HCT116 (cell line): ENCODE results near the gene MCC.

Experiments used
- JUND ChIP-seq: IDR thresholded peaks from 2 replicates; pipeline ENCODE4 v1.6.1; 2012
- SP1 ChIP-seq: IDR thresholded peaks from 2 replicates; pipeline ENCODE4 v1.6.1; 2012; ENCODE audit warnings: low read depth
- TF ChIP-seq, protein P1 (sequence below), 3 experiments: fragments of 200-600 bp in 1 of 3; sonication (generic) in 1 of 3; IDR thresholded peaks in 2 of 3; conservative IDR thresholded peaks in 1 of 3; 2 replicates each; pipeline ENCODE4 v1.5.1; 2012 to 2017; ENCODE audit warnings: low read depth in 2 of 3, low read length in 2 of 3, antibody characterized with exemption in 1 of 3, borderline replicate concordance in 1 of 3, control low read depth in 1 of 3, mild to moderate bottlenecking in 1 of 3, mixed read lengths in 1 of 3, mixed run types in 1 of 3, moderate library complexity in 1 of 3; ENCODE audit not compliant: insufficient read depth in 1 of 3

DNA sequence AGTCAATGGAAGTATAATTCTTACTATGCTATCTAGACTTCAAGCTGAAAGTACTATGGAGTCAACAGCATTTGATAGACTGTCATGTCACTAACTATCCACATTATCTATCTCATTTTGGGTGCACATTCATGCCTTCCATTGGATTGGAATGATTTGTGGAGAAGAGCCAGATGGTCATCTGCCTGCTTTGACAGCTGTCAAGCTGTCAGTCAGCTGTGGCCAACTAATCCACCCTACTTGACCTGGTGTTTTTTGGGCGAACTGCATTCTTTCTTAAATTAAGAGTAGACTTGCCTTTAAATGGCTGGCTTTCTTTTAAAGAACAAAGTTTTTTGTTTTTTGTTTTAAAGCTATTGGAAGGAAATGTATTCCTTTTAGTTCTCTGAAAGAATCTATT, 360.2 kb downstream of the MCC start:
- TF ChIP-seq SP1 (no peak), JUND (no peak)
- TF ChIP-seq, protein P1, sequence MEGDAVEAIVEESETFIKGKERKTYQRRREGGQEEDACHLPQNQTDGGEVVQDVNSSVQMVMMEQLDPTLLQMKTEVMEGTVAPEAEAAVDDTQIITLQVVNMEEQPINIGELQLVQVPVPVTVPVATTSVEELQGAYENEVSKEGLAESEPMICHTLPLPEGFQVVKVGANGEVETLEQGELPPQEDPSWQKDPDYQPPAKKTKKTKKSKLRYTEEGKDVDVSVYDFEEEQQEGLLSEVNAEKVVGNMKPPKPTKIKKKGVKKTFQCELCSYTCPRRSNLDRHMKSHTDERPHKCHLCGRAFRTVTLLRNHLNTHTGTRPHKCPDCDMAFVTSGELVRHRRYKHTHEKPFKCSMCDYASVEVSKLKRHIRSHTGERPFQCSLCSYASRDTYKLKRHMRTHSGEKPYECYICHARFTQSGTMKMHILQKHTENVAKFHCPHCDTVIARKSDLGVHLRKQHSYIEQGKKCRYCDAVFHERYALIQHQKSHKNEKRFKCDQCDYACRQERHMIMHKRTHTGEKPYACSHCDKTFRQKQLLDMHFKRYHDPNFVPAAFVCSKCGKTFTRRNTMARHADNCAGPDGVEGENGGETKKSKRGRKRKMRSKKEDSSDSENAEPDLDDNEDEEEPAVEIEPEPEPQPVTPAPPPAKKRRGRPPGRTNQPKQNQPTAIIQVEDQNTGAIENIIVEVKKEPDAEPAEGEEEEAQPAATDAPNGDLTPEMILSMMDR (IDR thresholded peaks at IDR 0.05 in 2 of 3, conservative IDR thresholded peaks at IDR 0.05 in 1 of 3; ENCODE audit: borderline replicate concordance in 1 of 3, insufficient read depth in 1 of 3, low read depth in 2 of 3, low read length in 2 of 3), result no peak
